Caco-2 (cell line): Measurements from ENCODE around the gene TPK1. TPM values are rescaled to one million over a fixed set of nuclear protein-coding genes. Genes with fewer than 3 reads are reported as not detected.

Experiments used
- BruUV-seq: library from RNA; stranded (reverse); fragments of 400-500 nt; replicated peaks from 2 replicates; lab custom pipeline; 2021; lab: Mats Ljungman, UMichigan
- CTCF ChIA-PET: fragments of 300-600 bp; sonication (Branson Sonifier 250); formaldehyde crosslinking; loops from one replicate; lab custom pipeline; 2022; ENCODE audit warnings: antibody characterized with exemption; lab: Charles Lee
- POLR2A ChIA-PET: fragments of 300-600 bp; sonication (Branson Sonifier 250); formaldehyde crosslinking; loops from one replicate; lab custom pipeline; 2022; ENCODE audit warnings: antibody characterized with exemption; lab: Charles Lee
- DNase-seq, 2 experiments: peaks; one replicate each; pipeline versions ENCODE4 v3.0.0 to v3.0.0-alpha.2; 2020 to 2022
- H3K27me3 ChIP-seq: replicated peaks from 2 replicates; pipeline ENCODE4 v1.6.0; 2011; ENCODE audit warnings: low read length; ENCODE audit not compliant: control insufficient read depth, insufficient read depth
- H3K36me3 ChIP-seq: 2 replicates; pipeline ENCODE4 v1.5.1; 2011; ENCODE audit warnings: low read length; ENCODE audit not compliant: control insufficient read depth, insufficient read depth
- H3K4me1 ChIP-seq: fragments of 250-450 bp; sonication (Bioruptor Pico); 2 replicates; pipeline ENCODE4 v1.5.1; 2020; ENCODE audit warnings: mild to moderate bottlenecking
- H3K4me3 ChIP-seq: 2 replicates; pipeline ENCODE4 v1.5.1; 2011; ENCODE audit warnings: low read depth, mild to moderate bottlenecking, control low read depth, low read length
- H3K9me3 ChIP-seq: fragments of 250-450 bp; sonication (Bioruptor Pico); 2 replicates; pipeline ENCODE4 v1.5.1; 2020; ENCODE audit warnings: mild to moderate bottlenecking, moderate library complexity
- H3K27ac Mint-ChIP-seq: one replicate; pipeline ENCODE4 v1.8.0; 2022; ENCODE audit warnings: mixed read lengths; ENCODE audit not compliant: unreplicated experiment
- H3K27me3 Mint-ChIP-seq: one replicate; pipeline ENCODE4 v1.8.0; 2022; ENCODE audit warnings: mixed read lengths; ENCODE audit not compliant: insufficient read depth, unreplicated experiment
- H3K36me3 Mint-ChIP-seq: one replicate; pipeline ENCODE4 v1.8.0; 2022; ENCODE audit warnings: mild to moderate bottlenecking, mixed read lengths; ENCODE audit not compliant: insufficient read depth, unreplicated experiment
- H3K4me1 Mint-ChIP-seq: one replicate; pipeline ENCODE4 v1.8.0; 2022; ENCODE audit warnings: low read depth, mixed read lengths; ENCODE audit not compliant: unreplicated experiment
- H3K4me3 Mint-ChIP-seq: one replicate; pipeline ENCODE4 v1.8.0; 2022; ENCODE audit warnings: mild to moderate bottlenecking, moderate library complexity, mixed read lengths; ENCODE audit not compliant: unreplicated experiment
- H3K9me3 Mint-ChIP-seq: one replicate; pipeline ENCODE4 v1.8.0; 2022; ENCODE audit warnings: mixed read lengths; ENCODE audit not compliant: unreplicated experiment
- CTCF ChIP-seq, 2 experiments: fragments of 200-600 bp in 1 of 2; IDR thresholded peaks; 1 replicate in 1 of 2; 2 replicates in 1 of 2; pipeline versions ENCODE4 v1.5.1 to v1.8.0; 2011 to 2022; ENCODE audit warnings: antibody characterized with exemption in 1 of 2, control low read depth in 1 of 2, inconsistent platforms in 1 of 2, low read depth in 1 of 2, low read length in 1 of 2, mild to moderate bottlenecking in 1 of 2, moderate library complexity in 1 of 2; ENCODE audit not compliant: insufficient read depth in 1 of 2, severe bottlenecking in 1 of 2, unreplicated experiment in 1 of 2
- intact Hi-C: fragments of 100-400 bp; cut with micrococcal nuclease; formaldehyde crosslinking; loops from one replicate; pipeline ENCODE4 v1.10.0; 2022; ENCODE audit not compliant: unreplicated experiment
- total RNA-seq: library from RNA; stranded (reverse); gene quantifications from 2 replicates; pipeline ENCODE4 v1.2.3, GENCODE V29; 2022

The TPK1 gene
- total RNA-seq, 1 experiment from 2014 or later = 86.6 TPM

- Histone ChIP-seq H3K9me3 (peaks cover 3% of the 10 kb centered on the region), H3K36me3 (no peaks in the 10 kb centered on the region), H3K4me3 (no peak overlapping the region), H3K27me3 (no peaks in the 10 kb centered on the region), H3K4me1 (no peaks in the 10 kb centered on the region)
- H3K4me1 Mint-ChIP-seq = no peaks in the 10 kb centered on the region
- H3K4me3 Mint-ChIP-seq = no peak overlapping the region
- no peaks in the 10 kb centered on the region for H3K9me3 Mint-ChIP-seq
- POLR2A ChIA-PET = no interaction called here
- H3K27me3 Mint-ChIP-seq = no peaks in the 10 kb centered on the region
- intact Hi-C loops = loop anchor here (10.0 kb wide), 1 partner anchor 139 kb away; no protein-coding TSS in a partner anchor
- CTCF ChIA-PET = no interaction called here
- DNase-seq = no peak
- H3K27ac Mint-ChIP-seq = no peak overlapping the region
- no peak for TF ChIP-seq CTCF (IDR thresholded peaks at IDR 0.05; ENCODE audit: insufficient read depth in 1 of 2, low read depth in 1 of 2, low read length in 1 of 2, severe bottlenecking in 1 of 2, unreplicated experiment in 1 of 2)
- H3K36me3 Mint-ChIP-seq = peaks cover 24% of the 10 kb centered on the region
- BruUV-seq = no TSS peak
These were observed 182.4 kb downstream of the TPK1 start for GRCh38 chr7:144653449-144653848.

GRCh38 chr7:144650439-144650838 lies 185.4 kb downstream of the TPK1 start:
- no peak overlapping the region for H3K4me3 ChIP-seq
- no peak overlapping the region for H3K27ac Mint-ChIP-seq
- intact Hi-C loops = loop anchor here (10.0 kb wide), 1 partner anchor 136 kb away; no protein-coding TSS in a partner anchor
- TF ChIP-seq CTCF (IDR thresholded peaks at IDR 0.05; ENCODE audit: insufficient read depth in 1 of 2, low read depth in 1 of 2, low read length in 1 of 2, severe bottlenecking in 1 of 2, unreplicated experiment in 1 of 2) = no peak
- no peaks in the 10 kb centered on the region for H3K9me3 Mint-ChIP-seq
- no peak for DNase-seq
- H3K36me3 Mint-ChIP-seq = peaks cover 30% of the 10 kb centered on the region
- no peaks in the 10 kb centered on the region for H3K4me1 ChIP-seq
- no TSS peak for BruUV-seq
- peaks cover 3% of the 10 kb centered on the region for H3K9me3 ChIP-seq
- H3K27me3 ChIP-seq = no peaks in the 10 kb centered on the region
- CTCF ChIA-PET = no interaction called here
- H3K36me3 ChIP-seq = no peaks in the 10 kb centered on the region
- H3K27me3 Mint-ChIP-seq = no peaks in the 10 kb centered on the region
- POLR2A ChIA-PET = no interaction called here
- H3K4me3 Mint-ChIP-seq = no peak overlapping the region
- H3K4me1 Mint-ChIP-seq = no peaks in the 10 kb centered on the region

DNA sequence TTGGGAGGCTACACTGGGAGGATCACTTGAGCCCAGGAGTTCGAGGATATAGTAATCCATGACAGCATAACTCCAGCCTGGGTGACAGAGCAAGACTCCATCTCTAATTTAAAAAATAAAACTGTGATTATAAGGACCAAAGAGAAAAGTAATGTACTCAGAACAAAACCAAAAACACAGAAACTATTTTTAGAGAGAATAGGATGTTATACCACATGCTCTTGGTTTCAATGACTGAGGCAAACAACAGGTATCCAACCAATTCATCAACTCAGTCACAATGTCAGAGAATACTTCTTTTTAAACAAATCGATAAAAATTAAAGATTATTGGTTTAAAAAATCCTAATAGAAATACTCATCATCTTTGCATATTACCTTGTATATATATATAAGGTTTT lies 186.7 kb downstream of the TPK1 start:
- intact Hi-C loops = no loop called here
- no peak for TF ChIP-seq CTCF (IDR thresholded peaks at IDR 0.05; ENCODE audit: insufficient read depth in 1 of 2, low read depth in 1 of 2, low read length in 1 of 2, severe bottlenecking in 1 of 2, unreplicated experiment in 1 of 2)
- ChIA-PET CTCF (no interaction called here), POLR2A (no interaction called here)
- no peaks in the 10 kb centered on the region for H3K4me1 ChIP-seq
- H3K4me1 Mint-ChIP-seq = no peaks in the 10 kb centered on the region
- DNase-seq = no peak
- BruUV-seq = no TSS peak
- no peaks in the 10 kb centered on the region; the same call in 1 of the 2 replicates for H3K9me3 ChIP-seq
- H3K4me3 ChIP-seq = no peak overlapping the region
- no peaks in the 10 kb centered on the region for H3K9me3 Mint-ChIP-seq
- H3K4me3 Mint-ChIP-seq = no peak overlapping the region
- no peaks in the 10 kb centered on the region for H3K27me3 ChIP-seq
- H3K36me3 ChIP-seq = no peaks in the 10 kb centered on the region
- peaks cover 30% of the 10 kb centered on the region for H3K36me3 Mint-ChIP-seq
- H3K27ac Mint-ChIP-seq = no peak overlapping the region
- no peaks in the 10 kb centered on the region for H3K27me3 Mint-ChIP-seq
